A549 treated with CpdA at 1 μM for 4 hours (cell line): ENCODE results near the gene PCDHA5. TPM values are rescaled to one million over a fixed set of nuclear protein-coding genes. Genes with fewer than 3 reads are reported as not detected.

Source experiments
- total RNA-seq: library from RNA; stranded (reverse); fragments of 200-300 nt; extraction: Qiagen RNA extraction; gene quantifications from 5 replicates; pipeline ENCODE4 v1.2.3, GENCODE V29; 2022; ENCODE audit warnings: low read depth

The PCDHA5 gene
- total RNA-seq, 1 experiment from 2014 or later, result 0.75 TPM

Other genes with a start within 250 kb of the PCDHA5 start
- gene CD14, start 188.4 kb upstream of the PCDHA5 start, total RNA-seq, result 3.6 to 5.6 TPM (median 4.4 TPM) in 5 replicates
- gene TMCO6, start 182.2 kb upstream of the PCDHA5 start, total RNA-seq, result 9.6 to 15.1 TPM (median 13.0 TPM) in 5 replicates
- 108 to 128 TPM (median 123 TPM) in 5 replicates for gene NDUFA2, start 174.0 kb upstream of the PCDHA5 start, total RNA-seq
- 94.9 to 140 TPM (median 98.2 TPM) in 5 replicates for gene IK, start 173.8 kb upstream of the PCDHA5 start, total RNA-seq
- gene WDR55, start 156.7 kb upstream of the PCDHA5 start, total RNA-seq, result 29.2 to 32.4 TPM (median 29.6 TPM) in 5 replicates
- gene DND1, start 148.0 kb upstream of the PCDHA5 start, total RNA-seq, result 0.47 to 1.0 TPM (median 0.82 TPM) in 5 replicates
- gene HARS1, start 130.2 kb upstream of the PCDHA5 start, total RNA-seq, result 81.3 to 85.6 TPM (median 83.4 TPM) in 5 replicates
- 34.5 to 44.5 TPM (median 38.9 TPM) in 5 replicates for gene HARS2, start 130.2 kb upstream of the PCDHA5 start, total RNA-seq
- gene ZMAT2, start 121.2 kb upstream of the PCDHA5 start, total RNA-seq, result 81.8 to 121 TPM (median 90.3 TPM) in 5 replicates
- 0.12 to 0.23 TPM (median 0.21 TPM) in 5 replicates for gene PCDHA1, start 35.5 kb upstream of the PCDHA5 start, total RNA-seq
- gene PCDHA2, start 26.8 kb upstream of the PCDHA5 start, total RNA-seq, result 0.03 to 0.10 TPM (median 0.05 TPM) in 5 replicates
- 0.74 to 1.1 TPM (median 0.91 TPM) in 5 replicates for gene PCDHA3, start 20.6 kb upstream of the PCDHA5 start, total RNA-seq
- gene PCDHA4, start 14.5 kb upstream of the PCDHA5 start, total RNA-seq, result 1.4 to 2.0 TPM (median 1.7 TPM) in 5 replicates
- gene PCDHA6, start 6.3 kb downstream of the PCDHA5 start, total RNA-seq, result 0.07 to 0.09 TPM (median 0.09 TPM) in 3 of 5 replicates, not detected in the others
- gene PCDHA7, start 12.7 kb downstream of the PCDHA5 start, total RNA-seq, result 0.08 to 0.22 TPM (median 0.13 TPM) in 5 replicates
- gene PCDHA8, start 19.6 kb downstream of the PCDHA5 start, total RNA-seq, result 0.06 to 0.08 TPM (median 0.07 TPM) in 4 of 5 replicates, not detected in the other
- not detected in 5 replicates for gene PCDHA9, start 26.8 kb downstream of the PCDHA5 start, total RNA-seq
- gene PCDHA10, start 34.3 kb downstream of the PCDHA5 start, total RNA-seq, result 0.01 to 0.02 TPM in 2 of 5 replicates, not detected in the others
- gene PCDHA11, start 47.3 kb downstream of the PCDHA5 start, total RNA-seq, result 0.12 to 0.43 TPM (median 0.18 TPM) in 5 replicates
- gene PCDHA12, start 53.7 kb downstream of the PCDHA5 start, total RNA-seq, result 2.5 to 2.9 TPM (median 2.5 TPM) in 5 replicates
- gene PCDHA13, start 60.5 kb downstream of the PCDHA5 start, total RNA-seq, result 0.06 to 0.10 TPM (median 0.07 TPM) in 4 of 5 replicates, not detected in the other
- gene PCDHAC1, start 104.7 kb downstream of the PCDHA5 start, total RNA-seq, result 1.1 to 1.4 TPM (median 1.2 TPM) in 5 replicates
- 2.3 to 4.8 TPM (median 2.6 TPM) in 5 replicates for gene PCDHAC2, start 144.9 kb downstream of the PCDHA5 start, total RNA-seq
- gene PCDHB1, start 229.8 kb downstream of the PCDHA5 start, total RNA-seq, result not detected in 5 replicates